ENCODE data around the gene ITPKB.
A peak's percentile ranks its signal among the peaks of the same experiment; 100 is the strongest.
"Not testable (repeated sequence)": the region's sequence is repeated elsewhere in the genome, so short reads cannot be mapped to it uniquely, and the experiment has no call there.

ITPKB gene

DNA sequence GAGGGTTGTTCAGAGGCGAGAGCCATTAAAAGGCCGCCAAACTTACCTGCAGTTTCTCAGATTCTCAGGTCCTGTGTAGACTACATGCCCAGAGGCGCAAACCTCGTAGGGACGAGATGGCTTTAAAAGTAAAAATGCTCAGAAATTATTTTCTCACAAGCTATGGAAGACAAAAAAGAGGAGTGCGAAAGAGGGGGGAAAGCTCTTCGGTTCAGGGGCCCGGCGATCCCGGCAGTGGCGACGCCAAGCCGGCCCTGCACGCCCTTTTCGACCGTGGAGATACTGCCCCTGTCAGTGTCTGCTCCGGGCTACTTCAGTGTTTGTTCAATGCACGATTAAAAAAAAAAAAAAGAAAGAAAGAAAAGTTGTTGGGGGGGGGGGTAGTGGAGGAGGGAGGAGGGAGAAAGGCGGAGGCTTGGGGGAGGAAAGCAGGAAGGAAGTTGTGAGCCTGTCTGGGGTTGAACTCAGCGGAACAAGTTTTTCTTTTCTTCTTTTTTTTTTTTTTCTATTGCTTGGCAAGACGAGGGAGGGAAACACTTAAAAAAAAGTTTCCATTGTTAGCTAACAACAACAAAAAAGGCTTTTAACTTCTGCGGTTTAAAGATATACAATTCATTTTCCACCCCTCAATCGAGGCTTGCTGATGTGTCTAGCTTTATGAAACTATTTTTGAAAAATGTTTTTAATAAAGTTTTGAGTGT is at the start of gene ITPKB:
Gene ITPKB (minus strand): TSS at position 288 of the 701 bp plus-strand sequence. CDS start 1,824 bp downstream, outside the sequence.
- DNase-seq (ENCODE audit: extremely low read depth in 1 of 2, low read depth in 1 of 2) = peak in 1 of 2 donors; percentile 38

DNA sequence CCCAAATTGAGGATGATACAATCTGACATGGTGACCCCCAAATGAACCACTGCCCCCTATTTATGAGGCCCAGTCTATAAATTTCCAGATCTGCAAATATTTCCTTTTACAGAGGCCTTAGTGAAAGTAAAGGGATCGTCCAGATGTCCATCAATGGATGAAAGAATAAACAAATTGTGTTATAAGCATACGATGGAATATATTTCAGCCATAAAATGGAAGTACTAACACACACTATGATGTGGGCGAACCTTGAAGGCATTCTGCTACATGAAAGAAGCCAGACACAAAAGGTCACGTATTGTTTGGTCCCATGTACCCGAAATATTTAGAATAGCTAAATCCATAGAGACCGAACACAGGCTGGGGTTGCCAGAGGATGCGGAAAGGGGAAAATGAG is 48.6 kb upstream of the ITPKB start:
- DNase-seq (ENCODE audit: extremely low read depth in 1 of 2, low read depth in 1 of 2) = no peak

DNA sequence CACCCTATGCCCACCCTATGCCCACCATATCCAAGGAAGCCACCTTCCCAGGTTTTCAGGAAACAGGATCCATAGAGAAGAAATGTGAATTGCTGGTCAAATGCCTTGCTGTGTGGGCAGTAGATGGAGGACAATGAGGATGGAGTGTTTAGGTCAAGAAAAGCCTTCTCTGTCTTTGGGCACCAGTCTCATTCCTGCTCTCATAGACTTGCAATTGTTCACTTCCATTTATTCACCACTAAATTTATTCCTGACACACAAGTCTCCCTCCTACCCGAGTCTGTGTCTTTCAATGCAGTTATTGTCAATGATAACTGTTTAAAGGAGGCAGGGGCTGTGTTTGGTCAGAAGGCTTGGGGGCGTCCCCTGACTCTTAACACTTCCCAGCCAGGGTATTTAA is 48.0 kb upstream of the ITPKB start:
- DNase-seq (ENCODE audit: extremely low read depth in 1 of 2, low read depth in 1 of 2) = no peak

DNA sequence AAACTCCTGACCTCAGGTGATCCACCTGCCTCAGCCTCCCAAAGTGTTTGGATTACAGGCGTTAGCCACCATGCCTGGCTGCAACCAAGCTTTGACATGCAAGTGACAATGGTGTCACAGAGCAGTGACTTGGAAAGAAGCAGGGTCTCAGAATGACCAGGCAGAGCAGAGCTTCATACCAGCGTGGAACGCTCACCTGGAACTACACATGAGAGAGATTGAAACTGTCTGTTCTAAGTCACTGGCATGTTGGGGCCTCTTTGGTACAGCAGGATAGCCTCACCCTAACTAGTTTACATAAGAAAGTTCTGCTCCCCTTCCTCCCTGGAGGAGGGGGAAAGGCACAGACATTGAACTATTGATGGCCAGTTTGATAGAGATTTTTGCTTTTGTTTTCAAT is 47.5 kb upstream of the ITPKB start:
- no peak for DNase-seq (ENCODE audit: extremely low read depth in 1 of 2, low read depth in 1 of 2)

DNA sequence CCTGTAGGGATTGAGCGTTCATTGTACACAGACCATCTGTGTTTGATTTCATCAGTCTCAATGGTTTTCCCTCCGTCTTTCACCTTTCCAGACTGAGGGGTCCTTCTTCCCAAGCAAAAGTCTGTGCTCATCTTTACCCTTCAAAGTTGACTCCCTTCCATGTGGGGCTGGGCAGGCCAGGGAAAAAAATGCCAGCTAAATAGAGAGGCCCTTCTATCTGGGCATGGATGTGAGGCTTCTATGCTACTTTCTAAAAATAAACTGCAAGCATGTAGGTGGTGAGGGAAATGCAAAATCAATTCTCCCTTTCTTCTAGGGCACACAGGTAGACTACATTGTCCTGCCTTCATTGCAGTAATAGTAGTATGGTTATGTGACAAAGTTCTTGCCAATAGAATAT is 46.7 kb upstream of the ITPKB start:
- no peak for DNase-seq (ENCODE audit: extremely low read depth in 1 of 2, low read depth in 1 of 2)

DNA sequence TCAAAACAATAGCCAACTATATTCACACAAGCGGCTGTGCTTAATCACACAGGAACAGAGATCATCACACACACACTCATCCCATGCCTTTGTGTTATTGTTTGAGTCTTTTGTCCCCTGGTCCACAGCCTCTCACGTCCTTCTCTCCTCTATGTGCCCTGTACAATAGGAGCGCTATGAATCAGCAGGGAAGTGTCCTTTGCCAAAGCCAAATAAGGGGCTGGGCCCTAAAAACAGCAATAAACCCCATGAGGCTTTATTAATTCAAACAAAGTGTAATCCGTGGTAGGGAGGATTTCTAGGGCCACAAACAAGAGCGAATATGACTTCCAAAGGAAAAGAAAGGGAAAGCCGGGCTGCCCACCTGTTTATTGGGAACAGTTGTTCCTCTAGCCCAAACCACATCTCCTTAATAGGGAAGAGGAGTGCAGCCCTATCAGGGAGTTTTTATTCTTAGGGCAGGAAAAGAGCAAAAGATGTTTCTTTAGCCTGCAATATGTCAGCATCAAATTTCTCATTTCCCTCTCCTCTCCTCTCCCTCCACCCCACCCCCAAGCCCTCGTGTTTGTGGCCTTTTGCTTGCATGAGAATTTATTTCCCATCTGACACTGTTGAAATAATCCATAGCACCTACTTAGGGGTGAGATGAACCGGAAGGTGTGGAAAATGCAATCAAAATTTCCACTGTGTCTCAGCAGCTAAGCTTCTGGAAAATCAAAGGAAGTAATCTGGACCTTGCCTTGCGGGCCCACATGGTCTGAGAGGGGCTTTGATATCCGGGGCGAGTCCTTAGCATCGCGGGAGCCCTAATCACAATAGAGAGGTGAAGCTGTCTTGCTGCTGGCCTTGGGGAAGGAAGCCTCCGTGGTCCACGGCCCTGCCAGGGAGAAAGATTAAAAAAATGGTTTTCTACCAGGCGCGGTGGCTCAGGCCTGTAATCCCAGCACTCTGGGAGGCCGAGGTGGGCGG is 45.3 kb upstream of the ITPKB start:
- no peak for DNase-seq (ENCODE audit: extremely low read depth in 1 of 2, low read depth in 1 of 2)

DNA sequence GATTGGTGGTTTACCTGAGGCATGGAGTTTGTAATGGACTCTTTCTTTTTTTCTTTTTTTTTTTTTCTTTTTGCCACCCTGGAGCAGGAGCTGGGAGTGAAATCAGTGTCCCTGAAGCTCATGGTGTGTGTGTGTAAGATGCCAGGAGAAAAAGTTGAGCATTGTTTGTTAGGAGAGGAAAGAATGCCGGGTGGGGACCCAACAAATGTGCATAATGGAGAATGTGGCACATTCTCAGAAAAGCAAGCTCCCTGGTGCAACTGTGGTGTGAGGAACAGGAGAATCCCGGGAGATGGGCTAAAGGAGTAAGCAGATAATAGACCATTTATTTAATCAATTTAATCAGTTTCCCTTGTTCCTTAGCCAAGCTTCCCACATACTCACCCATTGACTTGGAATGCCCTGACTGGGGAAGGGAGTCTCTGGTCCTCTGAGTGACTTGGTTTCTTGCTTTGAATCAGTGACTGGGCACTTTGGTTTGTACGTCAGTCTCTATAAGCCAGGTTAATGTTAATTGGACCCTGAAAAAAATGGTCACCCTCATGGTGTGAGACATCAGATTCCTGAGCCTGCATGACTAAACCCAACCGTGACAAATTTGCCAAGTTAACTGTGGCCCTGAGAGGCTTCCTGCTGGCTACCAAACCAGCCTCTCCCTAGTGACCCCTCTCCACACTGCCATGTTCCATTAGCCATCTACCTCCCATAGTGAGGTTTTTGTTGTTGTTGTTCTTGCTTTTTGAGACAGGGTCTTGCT is 43.9 kb upstream of the ITPKB start:
- DNase-seq (ENCODE audit: extremely low read depth in 1 of 2, low read depth in 1 of 2) = no peak

DNA sequence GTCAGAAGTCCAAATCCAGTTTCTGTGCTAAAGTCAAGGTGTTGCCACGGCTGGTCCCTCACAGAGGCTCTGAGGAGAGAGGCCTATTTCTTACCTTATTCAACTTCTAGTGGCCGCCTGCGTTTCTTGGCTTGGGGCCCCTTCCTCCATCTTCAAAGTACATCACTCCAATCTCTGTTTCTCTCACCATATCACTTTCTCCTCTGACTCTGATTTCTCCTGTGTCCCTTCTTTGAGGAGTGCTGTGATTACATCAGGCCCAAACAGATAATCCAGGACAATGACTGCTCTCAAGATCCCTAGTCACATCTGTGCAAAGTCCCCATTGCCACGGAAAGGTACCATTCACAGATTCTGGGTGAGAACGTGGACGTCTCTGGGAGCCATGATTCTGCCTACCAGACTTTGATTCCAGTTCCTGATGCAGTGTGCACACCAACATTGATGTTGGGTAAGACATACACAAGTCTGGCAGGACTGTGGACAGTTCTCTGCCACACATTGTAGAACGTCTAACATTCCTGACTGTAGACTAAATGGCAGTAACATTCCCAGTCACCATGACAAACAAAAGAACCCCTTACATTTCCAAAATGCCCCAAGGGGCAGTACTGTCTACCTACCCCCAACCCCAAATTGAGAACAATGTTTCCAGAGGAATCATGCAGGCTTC is 43.0 kb upstream of the ITPKB start:
- DNase-seq (ENCODE audit: extremely low read depth in 1 of 2, low read depth in 1 of 2) = no peak

DNA sequence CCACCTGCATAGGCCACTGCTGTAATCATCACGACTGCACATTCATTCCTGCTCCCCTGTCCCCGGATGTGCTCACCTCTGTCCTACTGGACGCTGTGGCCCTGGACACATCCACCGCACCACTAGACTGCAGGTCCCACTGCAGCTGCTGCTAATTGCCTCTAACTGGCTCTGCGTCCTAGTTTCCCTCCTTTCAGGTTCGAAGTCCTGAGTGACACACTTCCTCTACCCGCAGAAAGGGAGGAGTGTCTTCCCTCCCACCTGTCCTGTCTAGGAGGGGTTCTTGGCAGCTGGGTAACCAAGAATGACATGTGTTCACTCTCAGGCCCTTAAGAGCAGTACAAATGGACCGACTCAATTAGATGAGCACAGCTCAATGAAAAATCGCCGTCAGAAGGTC is 40.5 kb upstream of the ITPKB start:
- DNase-seq (ENCODE audit: extremely low read depth in 1 of 2, low read depth in 1 of 2) = no peak

DNA sequence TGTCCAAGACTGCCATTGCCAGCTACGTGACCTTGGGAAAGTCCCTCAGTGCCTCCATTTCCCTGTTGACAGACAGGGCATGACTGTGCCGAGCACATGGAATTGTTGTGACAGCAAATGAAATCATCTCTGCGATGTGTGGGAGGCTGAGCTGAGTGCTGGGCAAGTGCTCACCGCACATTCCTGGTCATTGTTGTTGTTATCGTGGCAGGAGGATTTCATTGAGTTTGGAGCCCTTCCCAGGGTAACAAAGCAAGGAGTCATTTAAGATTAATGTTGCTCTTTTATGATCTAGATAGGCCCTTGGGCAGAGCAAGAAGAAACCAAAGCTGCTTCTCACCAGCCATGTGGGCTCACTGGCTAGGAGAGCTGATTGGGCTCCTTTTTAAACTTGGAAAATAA is 39.6 kb upstream of the ITPKB start:
- DNase-seq (ENCODE audit: extremely low read depth in 1 of 2, low read depth in 1 of 2) = no peak

DNA sequence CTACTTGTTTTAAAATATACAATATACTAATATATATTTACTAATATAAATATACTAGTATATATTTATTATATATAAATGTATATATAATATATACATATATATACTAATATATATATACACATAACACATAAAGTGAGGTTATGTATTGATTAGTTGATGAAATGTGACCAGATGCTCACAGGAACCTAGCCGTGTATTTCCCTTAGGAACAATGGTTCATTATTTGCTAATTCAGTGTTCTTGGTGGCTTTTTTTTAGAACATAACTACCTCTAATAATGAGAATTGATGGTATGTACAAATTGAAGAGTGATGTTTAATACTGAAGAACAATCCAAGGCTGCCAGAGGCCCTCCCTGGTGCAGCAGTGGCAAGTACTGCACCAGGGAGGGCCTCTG is 37.9 kb upstream of the ITPKB start:
- DNase-seq (ENCODE audit: extremely low read depth in 1 of 2, low read depth in 1 of 2) = no peak

DNA sequence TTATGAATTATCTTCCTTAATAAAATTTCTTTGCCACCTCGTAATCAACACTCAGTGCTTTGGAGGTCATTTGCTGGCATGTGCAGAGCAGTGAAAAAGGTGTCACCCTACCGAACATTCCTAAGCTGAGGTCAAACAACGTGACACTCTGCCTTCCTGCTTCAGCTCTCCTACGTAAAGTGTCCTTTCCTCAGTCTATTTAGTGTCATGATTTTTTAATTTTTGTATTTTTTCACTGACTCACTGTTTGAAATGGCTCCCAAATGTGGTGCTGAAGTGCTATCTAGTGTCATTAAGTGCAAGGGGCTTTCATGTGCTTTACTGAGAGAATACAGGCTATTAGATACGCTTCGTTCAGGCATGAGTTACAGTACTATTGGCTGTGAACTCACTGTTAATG is 37.0 kb upstream of the ITPKB start:
- no peak for DNase-seq (ENCODE audit: extremely low read depth in 1 of 2, low read depth in 1 of 2)

DNA sequence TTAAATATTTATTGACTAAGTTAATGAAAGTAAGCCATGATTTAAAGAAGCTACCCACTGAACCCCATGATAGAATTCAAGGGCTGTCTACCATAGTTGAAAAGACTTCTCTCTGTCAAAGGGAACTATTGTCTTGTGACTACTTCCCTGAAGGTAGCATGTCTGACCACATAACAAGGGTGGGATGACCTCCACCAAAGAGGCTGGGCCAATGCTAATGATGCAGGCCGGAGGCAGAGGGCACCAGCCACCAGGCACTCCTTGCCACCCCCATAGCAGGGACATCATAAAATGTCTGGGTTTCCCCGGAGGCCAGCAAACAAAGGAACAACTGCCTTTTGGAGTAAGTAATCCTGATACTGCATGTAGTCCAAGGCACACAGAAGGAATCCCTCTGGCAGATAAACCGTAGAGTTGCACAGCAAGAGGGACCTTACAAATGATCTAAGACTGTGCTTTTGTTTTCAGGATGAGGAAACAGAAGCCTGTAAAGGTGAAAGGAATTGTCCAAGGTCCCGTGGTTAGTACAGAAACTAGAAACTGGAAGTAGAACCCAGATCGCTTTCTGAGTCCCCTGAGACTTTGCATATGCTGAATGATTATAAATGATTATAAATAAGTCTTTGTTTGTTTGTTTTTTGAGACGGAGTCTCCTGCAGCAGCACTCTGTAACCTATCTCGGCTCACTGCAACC is 33.5 kb upstream of the ITPKB start:
- DNase-seq (ENCODE audit: extremely low read depth in 1 of 2, low read depth in 1 of 2) = no peak

DNA sequence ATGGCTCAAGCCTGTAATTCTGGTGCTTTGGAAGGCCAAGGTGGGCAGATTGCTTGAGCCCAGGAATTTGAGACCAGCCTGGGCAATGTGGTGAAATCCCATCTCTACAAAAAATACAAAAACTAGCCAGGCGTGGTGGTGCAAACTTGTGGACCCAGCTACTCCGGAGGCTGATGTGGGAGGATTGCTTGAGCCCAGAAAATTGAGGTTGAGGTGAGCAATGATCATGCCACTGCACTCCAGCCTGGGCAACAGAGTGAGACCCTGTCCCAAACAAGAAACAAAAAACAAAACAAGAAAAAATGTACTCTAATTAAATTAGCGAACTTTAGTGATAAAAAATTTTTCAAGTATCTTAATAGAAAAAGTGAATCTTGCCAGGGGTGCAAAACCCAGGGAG is 28.1 kb upstream of the ITPKB start:
- DNase-seq (ENCODE audit: extremely low read depth in 1 of 2, low read depth in 1 of 2) = not testable (repeated sequence)

DNA sequence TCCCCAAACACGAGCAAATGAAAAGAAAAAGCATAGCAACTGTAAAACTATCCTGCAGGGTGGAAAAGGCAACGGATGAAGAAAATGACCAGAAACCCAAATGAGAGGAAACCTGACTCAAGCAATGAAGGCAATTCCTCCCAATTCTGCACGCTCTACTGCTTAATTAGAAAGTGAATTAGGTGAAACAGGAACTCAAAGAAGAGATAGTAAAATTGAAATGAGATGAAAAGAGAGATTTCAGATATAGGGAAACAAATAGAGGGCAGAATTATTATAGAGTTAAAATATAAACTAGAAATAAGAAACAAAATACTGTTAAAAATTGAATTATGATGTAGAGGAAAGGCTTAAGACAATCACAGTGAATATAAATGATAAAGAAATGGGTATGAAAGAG is 27.5 kb upstream of the ITPKB start:
- DNase-seq (ENCODE audit: extremely low read depth in 1 of 2, low read depth in 1 of 2) = no peak

DNA sequence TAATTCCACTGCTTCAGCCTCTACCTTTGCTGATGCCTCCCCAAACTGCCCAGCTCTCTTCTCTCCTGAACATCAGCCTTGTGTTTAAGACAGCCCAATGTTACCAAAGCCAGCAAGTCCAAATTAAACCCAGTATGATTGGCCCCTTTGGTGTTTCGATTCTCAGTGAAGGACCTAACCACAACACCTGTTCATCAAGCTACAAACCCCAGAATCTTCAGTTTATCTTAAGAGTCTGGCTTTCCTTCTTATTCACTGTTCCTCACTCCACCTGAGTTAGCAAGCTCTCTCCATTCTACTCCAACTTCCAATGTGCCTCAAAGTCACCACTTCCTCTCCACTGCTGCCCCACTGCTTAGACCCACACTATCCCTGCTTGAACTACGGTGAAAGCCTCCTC is 25.5 kb upstream of the ITPKB start:
- DNase-seq (ENCODE audit: extremely low read depth in 1 of 2, low read depth in 1 of 2) = no peak

DNA sequence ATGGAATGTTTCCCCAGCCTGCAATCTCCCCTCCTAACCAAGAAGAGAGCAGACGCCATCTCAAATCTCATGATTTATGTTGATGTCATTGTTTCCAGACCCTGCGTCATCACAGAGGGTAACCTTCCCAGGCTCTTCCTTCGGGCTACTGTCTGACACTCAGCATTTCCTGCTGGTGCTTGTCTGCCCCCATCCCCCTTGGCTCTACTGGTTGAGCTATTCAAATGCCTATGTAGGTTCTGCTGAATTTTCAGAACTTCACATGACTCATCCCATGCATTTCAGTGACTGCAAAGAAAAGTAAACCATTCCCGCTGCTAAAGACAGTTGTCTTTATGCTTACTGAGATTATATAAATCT is 24.8 kb upstream of the ITPKB start:
- peak in 1 of 2 donors; percentile 45 for DNase-seq (ENCODE audit: extremely low read depth in 1 of 2, low read depth in 1 of 2)

DNA sequence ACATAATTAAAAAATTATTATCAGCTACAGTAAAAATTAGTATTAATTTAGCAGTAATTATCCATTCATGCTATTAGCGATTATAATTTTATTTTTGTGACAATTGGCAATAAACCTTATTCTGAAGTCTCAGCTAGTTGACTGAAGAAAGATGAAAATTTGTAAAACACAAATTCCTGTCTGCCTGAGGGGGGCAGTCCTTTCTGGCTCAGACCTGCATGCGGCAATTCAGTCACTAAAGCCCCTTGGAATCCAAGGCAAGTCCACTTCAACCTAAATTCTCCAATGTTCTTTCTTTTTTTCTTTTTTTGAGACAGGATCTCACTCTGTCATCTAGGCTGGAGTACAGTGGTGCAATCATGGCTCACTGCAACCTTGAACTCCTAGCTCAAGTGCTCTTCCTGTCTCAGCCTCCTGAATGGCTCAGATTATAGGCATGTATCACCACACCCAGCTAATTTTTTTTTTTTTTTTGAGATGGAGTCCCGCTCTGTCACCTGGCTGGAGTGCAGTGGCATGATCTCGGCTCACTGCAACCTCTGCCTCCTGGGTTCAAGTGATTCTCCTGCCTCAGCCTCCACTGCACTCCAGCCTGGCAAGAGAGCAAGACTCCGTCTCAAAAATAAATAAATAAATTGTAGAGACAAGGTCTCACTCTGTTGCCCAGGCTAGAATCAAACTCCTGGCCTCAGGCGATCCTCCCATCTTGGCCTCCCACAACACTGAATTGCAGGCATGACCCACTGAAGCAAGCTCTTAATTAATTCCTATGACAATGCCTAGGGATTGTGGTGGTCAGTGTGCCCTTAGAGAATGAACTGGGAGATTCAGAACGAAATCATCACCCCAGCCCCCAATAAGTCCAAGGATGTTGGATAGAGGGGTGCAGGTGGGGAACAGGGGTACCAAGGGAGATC is 24.2 kb upstream of the ITPKB start:
- DNase-seq (ENCODE audit: extremely low read depth in 1 of 2, low read depth in 1 of 2) = no peak

DNA sequence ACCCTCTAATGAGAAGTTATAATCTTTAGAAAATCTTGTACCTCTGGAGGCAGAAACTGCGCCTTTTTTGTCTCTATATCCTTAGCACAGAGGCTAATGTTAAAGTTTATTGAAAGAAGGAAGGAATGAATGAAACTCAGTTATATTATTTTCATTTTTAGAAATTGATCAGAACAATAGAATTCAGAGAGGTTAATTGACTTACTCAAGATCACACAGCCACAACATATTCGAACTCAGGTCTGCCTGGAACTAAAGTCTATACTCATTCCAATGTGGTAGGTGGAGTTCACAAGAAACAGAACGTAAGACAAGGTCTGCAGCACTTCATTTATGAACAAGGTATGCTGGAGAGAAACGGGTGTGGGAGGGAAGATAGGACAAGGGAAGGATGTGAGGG is 23.0 kb upstream of the ITPKB start:
- DNase-seq (ENCODE audit: extremely low read depth in 1 of 2, low read depth in 1 of 2) = no peak

Data from stimulated activated CD8-positive, alpha-beta memory T cell treated with anti-CD3 and anti-CD28 coated beads, Interleukin-7, amount 100 ng/mL, for 48 hours (primary cell).